Astrocyte (in vitro differentiated cells and primary cell): ENCODE results near the gene FAM200C. TPM values are rescaled to one million over a fixed set of nuclear protein-coding genes. Genes with fewer than 3 reads are reported as not detected.
A peak's percentile ranks its signal among the peaks of the same experiment; 100 is the strongest.

Experiments used
- DNase-seq: peaks from one replicate; pipeline ENCODE4 v3.0.0-alpha.2; 2010; ENCODE audit warnings: low read depth
- FAIRE-seq: peaks from 2 replicates; lab custom pipeline; 2011; peaks lifted over from hg19 to GRCh38; lab: Jason Lieb, UNC
- H2AFZ ChIP-seq: 2 replicates; pipeline ENCODE4 v1.6.0; 2012; ENCODE audit warnings: low read depth, low read length, inconsistent platforms
- H3K27ac ChIP-seq: 2 replicates; pipeline ENCODE4 v1.5.1; 2011; ENCODE audit warnings: low read depth, low read length, inconsistent platforms
- H3K27me3 ChIP-seq: 2 replicates; pipeline ENCODE4 v1.6.0; 2011; ENCODE audit warnings: low read length, inconsistent platforms; ENCODE audit not compliant: insufficient read depth
- H3K36me3 ChIP-seq: 2 replicates; pipeline ENCODE4 v1.5.1; 2011; ENCODE audit warnings: low read length, inconsistent platforms; ENCODE audit not compliant: insufficient read depth
- H3K4me1 ChIP-seq: 2 replicates; pipeline ENCODE4 v1.5.1; 2011; ENCODE audit warnings: low read length, inconsistent platforms; ENCODE audit not compliant: insufficient read depth
- H3K4me2 ChIP-seq: 2 replicates; pipeline ENCODE4 v1.6.0; 2012; ENCODE audit warnings: low read length, inconsistent platforms
- H3K4me3 ChIP-seq: 2 replicates; pipeline ENCODE4 v1.5.1; 2011; ENCODE audit warnings: low read depth, mild to moderate bottlenecking, low read length, inconsistent platforms; ENCODE audit not compliant: insufficient read depth
- H3K79me2 ChIP-seq: 2 replicates; pipeline ENCODE4 v1.6.0; 2012; ENCODE audit warnings: mild to moderate bottlenecking, low read length, inconsistent platforms; ENCODE audit not compliant: insufficient read depth
- H3K9ac ChIP-seq: 2 replicates; pipeline ENCODE4 v1.6.0; 2012; ENCODE audit warnings: mild to moderate bottlenecking, low read length, inconsistent platforms
- H3K9me3 ChIP-seq: 2 replicates; pipeline ENCODE4 v1.5.1; 2012; ENCODE audit warnings: low read depth, mild to moderate bottlenecking, low read length, inconsistent platforms; ENCODE audit not compliant: insufficient read depth
- H4K20me1 ChIP-seq: 2 replicates; pipeline ENCODE4 v1.6.0; 2012; ENCODE audit warnings: low read length, inconsistent platforms; ENCODE audit not compliant: insufficient read depth
- H3K27ac Mint-ChIP-seq: one replicate; pipeline ENCODE4 v1.8.0; 2021; ENCODE audit warnings: mild to moderate bottlenecking, mixed read lengths; ENCODE audit not compliant: unreplicated experiment
- H3K27me3 Mint-ChIP-seq: one replicate; pipeline ENCODE4 v1.8.0; 2021; ENCODE audit warnings: low read depth, mixed read lengths; ENCODE audit not compliant: unreplicated experiment
- H3K36me3 Mint-ChIP-seq: one replicate; pipeline ENCODE4 v1.8.0; 2021; ENCODE audit warnings: low read depth, mixed read lengths; ENCODE audit not compliant: unreplicated experiment
- H3K4me1 Mint-ChIP-seq: one replicate; pipeline ENCODE4 v1.8.0; 2021; ENCODE audit warnings: low read depth, mixed read lengths; ENCODE audit not compliant: unreplicated experiment
- H3K4me3 Mint-ChIP-seq: one replicate; pipeline ENCODE4 v1.8.0; 2021; ENCODE audit warnings: mild to moderate bottlenecking, moderate library complexity, mixed read lengths; ENCODE audit not compliant: unreplicated experiment
- H3K9me3 Mint-ChIP-seq: one replicate; pipeline ENCODE4 v1.8.0; 2021; ENCODE audit warnings: mild to moderate bottlenecking, mixed read lengths; ENCODE audit not compliant: unreplicated experiment
- EZH2 ChIP-seq: IDR thresholded peaks from 2 replicates; pipeline ENCODE4 v1.6.1; 2012; ENCODE audit warnings: mild to moderate bottlenecking, low read length, inconsistent platforms; ENCODE audit not compliant: insufficient read depth
- total RNA-seq: library from RNA; stranded (reverse); gene quantifications from 2 replicates; pipeline ENCODE4 v1.2.1, GENCODE V29; 2021
- TF ChIP-seq, protein P1 (sequence below): IDR thresholded peaks from 2 replicates; pipeline ENCODE4 v1.5.1; 2011; ENCODE audit warnings: low read depth, mild to moderate bottlenecking, inconsistent platforms, low read length, moderate library complexity; ENCODE audit not compliant: insufficient read depth

Gene FAM200C
- total RNA-seq, 1 donor from 2014 or later: 1.7 TPM

DNA sequence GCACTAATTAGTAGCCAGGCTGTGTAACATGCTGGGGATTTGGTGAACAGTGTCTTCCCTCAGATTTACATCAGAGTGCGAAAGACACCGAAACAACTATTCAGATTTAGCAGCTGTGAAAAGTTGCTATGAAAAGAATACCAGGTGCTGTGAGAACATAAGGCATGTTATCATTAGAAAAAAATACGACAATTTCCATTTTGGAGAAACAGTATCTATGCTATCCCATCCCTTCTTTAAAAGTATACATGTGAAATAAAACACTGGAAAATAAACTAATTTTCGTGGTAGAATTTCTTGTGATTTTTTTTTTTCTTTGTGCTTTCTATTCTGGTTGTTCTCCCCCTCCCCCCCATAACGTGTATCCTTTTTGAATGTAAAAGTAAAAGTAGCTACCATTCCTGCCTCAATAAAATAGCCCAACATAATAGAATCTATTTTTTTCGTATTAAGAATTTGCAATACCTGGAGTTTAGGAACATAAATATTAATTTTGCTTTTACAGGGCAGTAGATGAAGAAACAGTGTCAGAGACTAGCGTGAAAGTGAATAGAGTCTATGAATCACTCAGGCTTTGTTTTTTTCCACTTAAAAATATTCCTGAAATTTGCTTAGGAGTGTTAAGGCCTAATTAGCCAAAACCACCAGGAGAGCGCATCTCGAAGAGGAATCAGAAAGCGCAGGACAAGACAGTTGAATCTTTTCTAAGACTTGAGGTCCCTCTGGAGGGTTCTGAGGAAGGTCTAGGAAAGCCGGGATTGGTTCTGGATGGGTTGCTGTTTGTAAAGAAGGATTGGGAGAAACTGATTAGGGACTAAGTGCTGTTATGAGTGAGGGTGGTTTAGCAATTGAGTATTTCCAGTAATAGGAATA, 19.8 kb upstream of the FAM200C start:
- Mint-ChIP-seq H3K4me1 (peaks cover 15% of the 10 kb centered on the region), H3K9me3 (no peaks in the 10 kb centered on the region), H3K27me3 (no peaks in the 10 kb centered on the region), H3K4me3 (peak overlapping the region; percentile 96), H3K27ac (peak overlapping the region; percentile 95), H3K36me3 (no peaks in the 10 kb centered on the region)
- Histone ChIP-seq H3K4me1 (peaks cover 21% of the 10 kb centered on the region), H3K27me3 (no peaks in the 10 kb centered on the region), H3K36me3 (peaks cover 2% of the 10 kb centered on the region), H3K4me3 (peak overlapping the region; percentile 95), H3K79me2 (peaks cover 67% of the 10 kb centered on the region), H4K20me1 (no peaks in the 10 kb centered on the region), H3K9me3 (no peaks in the 10 kb centered on the region), H2AFZ (peak overlapping the region; percentile 36), H3K9ac (peak overlapping the region; percentile 98), H3K4me2 (peak overlapping the region; percentile 87), H3K27ac (peak overlapping the region; percentile 91)
- FAIRE-seq (no peak), DNase-seq (no peak)
- TF ChIP-seq EZH2: no peak
- TF ChIP-seq, protein P1, sequence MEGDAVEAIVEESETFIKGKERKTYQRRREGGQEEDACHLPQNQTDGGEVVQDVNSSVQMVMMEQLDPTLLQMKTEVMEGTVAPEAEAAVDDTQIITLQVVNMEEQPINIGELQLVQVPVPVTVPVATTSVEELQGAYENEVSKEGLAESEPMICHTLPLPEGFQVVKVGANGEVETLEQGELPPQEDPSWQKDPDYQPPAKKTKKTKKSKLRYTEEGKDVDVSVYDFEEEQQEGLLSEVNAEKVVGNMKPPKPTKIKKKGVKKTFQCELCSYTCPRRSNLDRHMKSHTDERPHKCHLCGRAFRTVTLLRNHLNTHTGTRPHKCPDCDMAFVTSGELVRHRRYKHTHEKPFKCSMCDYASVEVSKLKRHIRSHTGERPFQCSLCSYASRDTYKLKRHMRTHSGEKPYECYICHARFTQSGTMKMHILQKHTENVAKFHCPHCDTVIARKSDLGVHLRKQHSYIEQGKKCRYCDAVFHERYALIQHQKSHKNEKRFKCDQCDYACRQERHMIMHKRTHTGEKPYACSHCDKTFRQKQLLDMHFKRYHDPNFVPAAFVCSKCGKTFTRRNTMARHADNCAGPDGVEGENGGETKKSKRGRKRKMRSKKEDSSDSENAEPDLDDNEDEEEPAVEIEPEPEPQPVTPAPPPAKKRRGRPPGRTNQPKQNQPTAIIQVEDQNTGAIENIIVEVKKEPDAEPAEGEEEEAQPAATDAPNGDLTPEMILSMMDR: no peak

DNA sequence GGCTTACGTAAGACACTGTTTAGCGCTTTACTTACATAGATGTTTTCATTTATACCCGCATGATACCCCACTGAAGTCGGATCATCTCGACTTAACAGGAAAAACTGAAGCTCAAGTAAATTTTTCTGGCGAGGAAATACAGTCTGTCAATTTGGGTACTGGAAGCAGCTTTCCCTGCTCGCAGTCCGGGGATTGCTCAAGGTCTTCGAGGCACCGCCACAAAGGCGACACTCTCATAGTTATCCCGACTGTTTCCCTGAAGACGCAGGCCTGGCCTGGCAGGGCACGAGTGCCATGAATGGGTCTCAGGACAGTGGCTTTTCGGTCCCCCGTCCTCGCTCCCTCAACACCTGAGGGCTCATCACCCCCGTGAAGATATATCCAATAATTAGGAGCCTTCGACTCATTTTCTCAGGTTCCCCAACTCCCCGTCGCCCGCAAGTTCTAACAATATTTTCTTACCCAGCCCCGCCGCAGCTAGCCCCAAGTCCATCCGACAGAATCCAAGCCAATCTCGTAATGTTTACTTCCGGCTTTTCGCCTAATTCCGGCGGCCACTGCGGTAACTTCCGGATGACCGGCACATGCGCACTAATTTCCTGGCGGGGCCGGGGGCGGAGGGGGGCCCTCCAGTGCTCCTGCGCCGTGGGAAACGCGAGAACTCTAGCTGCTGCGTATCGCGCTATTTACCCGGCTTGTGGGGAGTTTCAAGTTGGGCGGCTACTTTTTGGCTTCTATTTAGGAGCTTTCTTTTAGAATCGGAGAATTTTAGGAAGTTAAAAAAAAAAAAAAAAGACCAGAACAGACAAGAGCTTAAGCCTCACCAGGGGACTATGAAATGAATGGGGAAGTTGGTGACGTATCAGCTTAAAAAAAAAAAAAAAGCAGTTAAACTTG, 19.0 kb upstream of the FAM200C start, which contains the start of gene SLU7:
Gene SLU7 (minus strand): TSS at position 521 of the 897 bp plus-strand sequence. CDS start 3,787 bp downstream, outside the sequence.
- Histone ChIP-seq H3K9ac (peak within 1 kb of the TSS; percentile 98), H4K20me1 (no peaks in the 10 kb centered on the region), H3K79me2 (peaks cover 58% of the 10 kb centered on the region), H3K4me1 (peaks cover 19% of the 10 kb centered on the region), H3K36me3 (peaks cover under 1% of the 10 kb centered on the region), H3K9me3 (no peaks in the 10 kb centered on the region), H3K4me2 (peak within 1 kb of the TSS; percentile 87), H3K27ac (peak within 1 kb of the TSS; percentile 91), H2AFZ (peak within 1 kb of the TSS; percentile 72), H3K27me3 (no peaks in the 10 kb centered on the region), H3K4me3 (peak within 1 kb of the TSS; percentile 95)
- DNase-seq: peak; percentile 90
- Mint-ChIP-seq H3K9me3 (no peaks in the 10 kb centered on the region), H3K4me1 (peaks cover 15% of the 10 kb centered on the region), H3K27me3 (no peaks in the 10 kb centered on the region), H3K36me3 (no peaks in the 10 kb centered on the region), H3K4me3 (peak within 1 kb of the TSS; percentile 96), H3K27ac (peak within 1 kb of the TSS; percentile 95)
- TF ChIP-seq, protein P1: no peak
- no peak for TF ChIP-seq EZH2
- no peak for FAIRE-seq
